Stimulated activated effector memory CD8-positive, alpha-beta T cell treated with anti-CD3 and anti-CD28 coated beads, Interleukin-12 subunit alpha, Interleukin-12 subunit beta, amount 100 ng/mL, for 72 hours (primary cell): ENCODE data around the gene RGS6.

Experiments
- ATAC-seq: fragments of 150-1000 bp; cut with Tn5 transposase; 2 replicates; pipeline ENCODE4 v1.10.0; 2021
- DNase-seq, 2 donors: peaks; one replicate each; pipeline ENCODE4 v3.0.0; 2021 to 2022; ENCODE audit warnings: low spot score in 2 of 2
- H3K27ac Mint-ChIP-seq: one replicate; pipeline ENCODE4 v1.8.0; 2022; ENCODE audit warnings: mild to moderate bottlenecking, mixed read lengths
- H3K36me3 Mint-ChIP-seq: one replicate; pipeline ENCODE4 v1.8.0; 2022; ENCODE audit warnings: mild to moderate bottlenecking, mixed read lengths
- H3K4me1 Mint-ChIP-seq: one replicate; pipeline ENCODE4 v1.8.0; 2022; ENCODE audit warnings: mixed read lengths
- H3K4me3 Mint-ChIP-seq: one replicate; pipeline ENCODE4 v1.8.0; 2022; ENCODE audit warnings: mild to moderate bottlenecking, mixed read lengths
- H3K9me3 Mint-ChIP-seq: one replicate; pipeline ENCODE4 v1.8.0; 2022; ENCODE audit warnings: mixed read lengths

RGS6 gene

GRCh38 chr14:72291908-72292688, 359.9 kb downstream of the RGS6 start:
- ATAC-seq (peak; percentile 60), DNase-seq (peak in 1 of 2 donors; percentile 58)
- Mint-ChIP-seq H3K4me1 (no peaks in the 10 kb centered on the region), H3K27ac (no peak overlapping the region), H3K36me3 (no peaks in the 10 kb centered on the region), H3K4me3 (no peak overlapping the region), H3K9me3 (no peaks in the 10 kb centered on the region)

GRCh38 chr14:72292689-72293024, 360.4 kb downstream of the RGS6 start:
- Mint-ChIP-seq H3K4me3 (no peak overlapping the region), H3K36me3 (no peaks in the 10 kb centered on the region), H3K9me3 (no peaks in the 10 kb centered on the region), H3K27ac (no peak overlapping the region), H3K4me1 (no peaks in the 10 kb centered on the region)
- ATAC-seq: no peak
- DNase-seq: no peak

DNA sequence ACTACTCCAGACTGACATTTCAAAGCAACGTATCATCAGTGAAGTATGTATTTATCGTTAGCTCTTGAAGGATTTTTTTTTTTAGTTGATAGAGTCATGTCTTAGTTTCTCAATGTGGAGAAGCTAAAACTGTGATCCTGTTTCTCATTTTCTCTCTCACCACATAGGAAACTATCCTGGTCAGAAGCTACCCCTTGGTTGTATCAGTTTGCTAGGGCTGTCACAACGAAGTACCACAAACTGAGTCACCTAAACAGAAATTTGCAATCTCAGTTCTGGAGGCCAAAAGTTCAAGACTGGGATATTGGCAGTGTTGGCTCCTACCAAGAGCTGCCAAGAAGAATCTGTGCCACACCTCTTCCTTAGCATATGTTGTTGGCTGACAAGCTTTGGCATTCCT, 369.1 kb downstream of the RGS6 start:
- peaks cover 7% of the 10 kb centered on the region for H3K4me1 Mint-ChIP-seq
- H3K36me3 Mint-ChIP-seq: no peaks in the 10 kb centered on the region
- DNase-seq (no peak), ATAC-seq (peak; percentile 51)
- peaks cover 2% of the 10 kb centered on the region for H3K9me3 Mint-ChIP-seq
- H3K27ac Mint-ChIP-seq: no peak overlapping the region
- H3K4me3 Mint-ChIP-seq: no peak overlapping the region

DNA sequence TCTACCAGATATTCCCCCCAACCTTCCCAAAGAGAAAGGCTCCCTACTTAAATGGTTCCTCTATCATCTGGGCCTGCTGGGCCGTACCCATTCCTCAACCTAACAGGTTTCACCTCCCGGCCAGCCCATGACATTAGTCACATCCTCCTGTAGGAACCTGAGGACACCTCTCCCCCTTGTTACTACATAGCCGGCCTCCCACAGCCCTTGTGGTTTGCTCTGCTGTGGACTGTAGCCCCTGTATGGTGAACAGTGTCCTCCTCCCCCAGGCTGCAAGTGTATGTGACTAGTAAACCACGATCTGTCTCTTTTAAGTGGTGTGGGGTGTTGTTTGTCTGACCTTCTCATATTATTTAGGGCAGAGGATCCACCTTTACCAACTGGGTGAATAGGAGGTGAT, 371.7 kb downstream of the RGS6 start:
- Mint-ChIP-seq H3K36me3 (no peaks in the 10 kb centered on the region), H3K4me3 (no peak overlapping the region), H3K27ac (no peak overlapping the region), H3K4me1 (peaks cover 7% of the 10 kb centered on the region), H3K9me3 (peaks cover 2% of the 10 kb centered on the region)
- ATAC-seq: peak; percentile 24
- no peak for DNase-seq

GRCh38 chr14:72305561-72305960, 373.3 kb downstream of the RGS6 start:
- peak; percentile 66 for ATAC-seq
- no peak for DNase-seq
- Mint-ChIP-seq H3K4me3 (no peak overlapping the region), H3K9me3 (peaks cover 2% of the 10 kb centered on the region), H3K36me3 (no peaks in the 10 kb centered on the region), H3K4me1 (peaks cover 7% of the 10 kb centered on the region), H3K27ac (no peak overlapping the region)

DNA sequence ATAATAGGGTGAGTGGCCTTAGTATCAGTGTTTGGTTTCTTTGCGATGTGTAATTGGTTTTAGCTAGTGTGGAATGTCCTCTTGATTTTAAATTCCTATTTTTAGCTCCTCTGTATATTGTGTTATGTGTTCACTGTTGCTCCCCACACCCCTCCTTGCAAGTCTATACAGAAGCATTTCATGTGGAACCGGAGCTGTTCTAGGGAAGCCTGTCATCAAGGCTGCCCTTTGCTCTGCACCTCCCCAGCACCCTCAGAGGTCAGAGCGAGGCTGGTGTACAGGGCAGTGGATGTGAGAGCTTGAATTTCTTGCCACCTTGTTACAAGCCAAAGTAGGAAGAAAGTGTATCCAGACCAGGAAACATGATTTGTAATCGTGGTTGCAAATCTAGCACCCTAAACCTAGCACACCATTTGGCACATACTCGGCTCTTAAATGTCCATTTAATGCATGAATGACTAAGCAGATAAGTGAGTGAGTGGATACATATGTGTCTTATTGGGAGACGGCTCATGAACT, 376.8 kb downstream of the RGS6 start:
- H3K27ac Mint-ChIP-seq: no peak overlapping the region
- H3K36me3 Mint-ChIP-seq: no peaks in the 10 kb centered on the region
- ATAC-seq (no peak), DNase-seq (no peak)
- H3K4me1 Mint-ChIP-seq: peaks cover 7% of the 10 kb centered on the region
- H3K9me3 Mint-ChIP-seq: peaks cover 2% of the 10 kb centered on the region
- H3K4me3 Mint-ChIP-seq: no peak overlapping the region

GRCh38 chr14:72311116-72311515, 378.9 kb downstream of the RGS6 start:
- ATAC-seq (no peak), DNase-seq (no peak)
- H3K9me3 Mint-ChIP-seq: peaks cover under 1% of the 10 kb centered on the region
- no peaks in the 10 kb centered on the region for H3K36me3 Mint-ChIP-seq
- no peak overlapping the region for H3K4me3 Mint-ChIP-seq
- H3K27ac Mint-ChIP-seq: no peak overlapping the region
- H3K4me1 Mint-ChIP-seq: no peaks in the 10 kb centered on the region

GRCh38 chr14:72311516-72311915, 379.3 kb downstream of the RGS6 start:
- no peaks in the 10 kb centered on the region for H3K4me1 Mint-ChIP-seq
- no peak for DNase-seq
- no peak for ATAC-seq
- H3K36me3 Mint-ChIP-seq: no peaks in the 10 kb centered on the region
- H3K4me3 Mint-ChIP-seq: no peak overlapping the region
- H3K9me3 Mint-ChIP-seq: no peaks in the 10 kb centered on the region
- H3K27ac Mint-ChIP-seq: no peak overlapping the region

DNA sequence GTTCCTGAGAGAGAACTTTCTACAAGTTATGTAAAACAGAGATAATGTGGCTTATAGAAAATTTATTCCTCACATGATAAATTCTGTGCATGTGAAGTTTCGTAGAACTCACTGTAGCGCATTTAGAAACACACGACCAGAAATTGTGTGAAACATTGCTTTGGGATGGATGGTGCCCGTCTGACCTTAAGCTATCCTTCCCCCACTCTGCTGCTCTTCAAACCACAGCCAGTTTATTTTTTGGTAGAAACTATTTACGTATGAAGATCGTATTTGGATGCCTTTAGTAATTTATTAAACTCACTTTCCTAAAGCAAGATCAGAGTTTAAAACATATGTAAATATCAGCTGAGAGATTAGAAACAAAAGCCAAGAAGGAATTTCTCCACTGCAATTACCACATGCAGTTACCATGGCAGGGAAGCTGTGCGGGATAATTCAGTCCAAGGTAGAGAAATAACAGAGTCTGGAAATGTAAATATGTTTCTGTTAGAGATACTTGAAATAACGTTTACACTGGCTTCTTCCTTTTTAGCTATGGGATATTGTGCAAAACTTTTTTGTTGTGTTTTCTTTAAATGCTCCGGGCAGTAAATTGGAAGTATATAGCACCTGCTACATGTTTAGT, 382.7 kb downstream of the RGS6 start:
- Mint-ChIP-seq H3K9me3 (no peaks in the 10 kb centered on the region), H3K27ac (no peak overlapping the region), H3K4me3 (no peak overlapping the region), H3K4me1 (no peaks in the 10 kb centered on the region), H3K36me3 (no peaks in the 10 kb centered on the region)
- DNase-seq: no peak
- no peak for ATAC-seq

- ATAC-seq: no peak
- Mint-ChIP-seq H3K4me3 (no peak overlapping the region), H3K36me3 (no peaks in the 10 kb centered on the region), H3K9me3 (no peaks in the 10 kb centered on the region), H3K27ac (no peak overlapping the region), H3K4me1 (no peaks in the 10 kb centered on the region)
- no peak for DNase-seq
Observed at GRCh38 chr14:72315714-72316113, 383.5 kb downstream of the RGS6 start.

- Mint-ChIP-seq H3K36me3 (no peaks in the 10 kb centered on the region), H3K4me3 (no peak overlapping the region)
- no peak for DNase-seq
Observed at GRCh38 chr14:72318648-72319047, 386.4 kb downstream of the RGS6 start.

DNA sequence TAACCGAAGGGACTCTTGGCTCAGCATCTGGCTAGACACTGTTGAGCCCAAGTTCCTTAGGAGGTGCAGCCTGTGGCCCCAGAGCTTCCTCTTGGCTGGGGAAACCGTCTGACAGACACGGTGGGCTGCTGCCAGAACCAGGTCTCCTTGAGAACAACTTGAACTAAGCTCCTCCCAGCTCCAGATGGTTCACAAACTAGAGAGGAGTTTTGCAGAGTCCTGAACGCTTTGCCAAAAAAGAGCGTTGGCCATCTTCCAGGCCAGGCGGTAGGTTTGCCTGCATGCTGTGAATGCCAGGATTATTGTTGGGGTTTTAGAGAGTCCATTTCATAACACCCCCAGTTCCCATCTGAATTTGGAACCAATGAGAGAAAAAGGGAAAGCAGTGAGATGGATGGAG, 399.8 kb downstream of the RGS6 start:
- ATAC-seq (no peak), DNase-seq (no peak)
- Mint-ChIP-seq H3K36me3 (no peaks in the 10 kb centered on the region), H3K4me3 (no peak overlapping the region), H3K9me3 (no peaks in the 10 kb centered on the region), H3K27ac (no peak overlapping the region), H3K4me1 (no peaks in the 10 kb centered on the region)

More at GRCh38 chr14:72318648-72319047, 386.4 kb downstream of the RGS6 start:
- Mint-ChIP-seq H3K9me3 (no peaks in the 10 kb centered on the region), H3K4me1 (no peaks in the 10 kb centered on the region), H3K27ac (no peak overlapping the region)
- ATAC-seq: peak; percentile 65

DNA sequence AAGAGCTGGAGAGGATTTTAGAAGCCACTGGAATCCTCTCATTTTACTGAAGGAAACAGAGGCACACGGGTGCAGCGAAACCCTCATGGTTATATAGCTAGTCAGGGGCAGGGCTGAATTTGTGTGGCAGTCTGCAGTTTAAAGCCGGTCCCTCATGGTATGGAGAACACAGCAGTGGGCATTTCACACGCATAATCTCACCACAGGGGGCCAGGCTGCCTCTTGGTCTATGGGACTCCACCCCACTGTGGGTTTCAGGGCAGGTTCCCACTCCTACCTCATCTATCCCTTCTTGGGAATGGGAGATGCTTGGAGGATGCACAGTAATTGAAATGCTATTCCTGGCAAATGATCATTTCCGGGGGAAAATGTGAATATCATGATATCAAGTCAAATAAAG, 400.6 kb downstream of the RGS6 start:
- no peak overlapping the region for H3K4me3 Mint-ChIP-seq
- DNase-seq: no peak
- no peaks in the 10 kb centered on the region for H3K9me3 Mint-ChIP-seq
- no peak overlapping the region for H3K27ac Mint-ChIP-seq
- no peaks in the 10 kb centered on the region for H3K36me3 Mint-ChIP-seq
- no peak for ATAC-seq
- no peaks in the 10 kb centered on the region for H3K4me1 Mint-ChIP-seq

- DNase-seq (no peak), ATAC-seq (no peak)
- Mint-ChIP-seq H3K36me3 (no peaks in the 10 kb centered on the region), H3K4me1 (no peaks in the 10 kb centered on the region), H3K4me3 (no peak overlapping the region), H3K9me3 (no peaks in the 10 kb centered on the region), H3K27ac (no peak overlapping the region)
Observed at GRCh38 chr14:72333357-72333756, 401.1 kb downstream of the RGS6 start.

GRCh38 chr14:72336311-72336980, 404.2 kb downstream of the RGS6 start:
- Mint-ChIP-seq H3K4me3 (no peak overlapping the region), H3K4me1 (peaks cover 7% of the 10 kb centered on the region), H3K27ac (no peak overlapping the region), H3K36me3 (no peaks in the 10 kb centered on the region), H3K9me3 (peaks cover 5% of the 10 kb centered on the region)
- ATAC-seq (no peak), DNase-seq (no peak)

GRCh38 chr14:72341237-72341636, 409.0 kb downstream of the RGS6 start:
- no peak for DNase-seq
- no peaks in the 10 kb centered on the region for H3K36me3 Mint-ChIP-seq
- peaks cover 5% of the 10 kb centered on the region for H3K9me3 Mint-ChIP-seq
- no peak overlapping the region for H3K27ac Mint-ChIP-seq
- peaks cover 7% of the 10 kb centered on the region for H3K4me1 Mint-ChIP-seq
- H3K4me3 Mint-ChIP-seq: no peak overlapping the region
- ATAC-seq: no peak
